ENCODE results near the gene SHROOM3. TPM values are rescaled to one million over a fixed set of nuclear protein-coding genes. Genes with fewer than 3 reads are reported as not detected.

Gene SHROOM3
- total RNA-seq, 1 donor from 2014 or later: 15.2 TPM

DNA sequence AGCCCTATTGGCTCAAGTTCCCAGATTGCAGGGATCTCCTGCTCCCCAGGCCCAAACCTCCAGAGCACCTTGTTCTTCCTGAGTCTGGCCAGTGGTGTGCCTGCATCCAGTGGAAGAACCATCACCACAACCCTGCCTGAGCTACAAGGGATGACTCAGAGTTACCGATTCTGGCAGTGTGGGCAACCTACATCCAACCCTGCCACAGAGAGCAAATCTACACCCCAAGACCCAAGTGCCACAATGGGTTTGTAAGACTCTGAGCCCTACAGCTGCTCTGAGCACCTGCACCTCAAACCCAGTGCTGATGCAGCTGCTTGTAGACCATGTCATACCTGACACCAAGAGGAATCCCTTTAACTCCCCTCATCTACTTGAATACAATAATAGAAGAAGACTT, 352.9 kb downstream of the SHROOM3 start:
- intact Hi-C loops (cut with DNase I): no loop called here
- ATAC-seq (no peak), DNase-seq (ENCODE audit: missing footprints) (no peak)

DNA sequence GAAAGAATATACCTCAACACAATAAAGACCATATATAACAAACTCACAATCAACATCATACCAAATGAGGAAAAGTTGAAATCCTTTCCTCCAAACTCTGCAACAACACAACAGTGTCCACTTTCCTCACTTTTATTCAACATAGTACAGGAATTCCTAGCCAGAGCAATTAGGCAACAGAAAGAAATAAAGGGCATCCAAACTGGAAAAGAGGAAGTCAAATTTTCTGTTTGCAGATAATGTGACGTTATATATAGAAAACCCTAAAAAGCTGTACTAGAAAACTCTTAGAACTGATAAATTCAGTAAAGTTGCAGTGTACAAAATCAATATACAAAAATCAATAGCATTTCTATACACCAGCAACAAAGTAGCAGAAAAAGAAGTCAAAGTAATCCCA, 355.3 kb downstream of the SHROOM3 start:
- DNase-seq (ENCODE audit: missing footprints): no peak
- no peak for ATAC-seq
- intact Hi-C loops (cut with DNase I): no loop called here

DNA sequence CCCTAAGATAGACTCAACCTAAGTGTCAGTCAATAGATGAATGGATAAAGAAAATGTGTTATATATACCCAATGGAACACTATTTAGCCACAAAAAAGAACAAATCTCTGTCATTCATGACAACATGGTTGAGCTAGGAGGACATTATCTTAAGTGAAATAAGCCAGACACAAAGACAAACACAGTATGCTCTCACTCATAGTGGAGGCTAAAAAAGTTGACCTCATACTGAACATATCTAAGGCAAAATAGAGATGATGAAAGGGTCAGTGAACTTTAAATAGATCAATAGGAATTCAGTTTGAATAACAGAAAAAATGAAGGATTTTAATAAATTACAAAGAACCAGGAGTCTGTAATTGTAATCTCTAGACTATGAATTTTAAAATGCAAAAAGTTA, 356.4 kb downstream of the SHROOM3 start:
- DNase-seq (ENCODE audit: missing footprints) (no peak), ATAC-seq (no peak)
- intact Hi-C loops (cut with DNase I): no loop called here

DNA sequence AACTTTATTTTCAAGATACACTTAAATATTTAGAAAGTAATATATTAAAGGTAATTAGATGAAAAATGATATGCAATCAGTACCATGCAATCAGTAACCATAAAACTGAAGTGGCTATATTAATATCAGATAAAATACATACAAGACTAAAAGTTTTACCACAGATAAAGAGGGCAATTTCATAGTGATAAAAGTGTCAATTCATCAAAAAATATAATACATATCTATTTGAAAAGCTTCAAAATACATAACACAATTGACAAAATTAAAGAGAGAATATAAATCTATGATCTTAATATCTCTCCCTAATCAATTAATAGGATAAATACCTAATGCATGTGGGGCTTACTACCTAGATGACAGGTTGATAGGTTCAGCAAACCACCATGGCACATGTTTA, 357.4 kb downstream of the SHROOM3 start:
- ATAC-seq: no peak
- intact Hi-C loops (cut with DNase I): no loop called here
- no peak for DNase-seq (ENCODE audit: missing footprints)

DNA sequence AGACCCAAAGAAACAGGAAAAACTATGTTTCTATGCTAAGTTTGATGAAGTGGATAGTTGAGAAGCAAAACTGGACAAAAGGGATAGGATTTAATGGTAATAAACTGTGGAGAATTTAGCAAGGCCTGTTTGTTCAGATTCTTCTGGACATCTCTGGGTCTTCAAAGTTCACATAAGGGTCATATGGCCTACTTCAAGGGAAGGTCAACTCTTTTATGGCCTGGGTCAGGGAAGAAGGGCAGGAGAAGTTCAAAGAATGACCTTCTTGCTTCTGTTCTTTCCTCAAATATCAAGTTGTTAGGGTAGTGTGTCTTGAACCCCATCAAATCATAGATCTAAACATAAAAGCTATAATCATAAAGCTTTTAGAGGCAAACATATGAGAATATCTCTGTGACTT, 360.2 kb downstream of the SHROOM3 start:
- DNase-seq (ENCODE audit: missing footprints): no peak
- intact Hi-C loops (cut with DNase I): no loop called here
- no peak for ATAC-seq

DNA sequence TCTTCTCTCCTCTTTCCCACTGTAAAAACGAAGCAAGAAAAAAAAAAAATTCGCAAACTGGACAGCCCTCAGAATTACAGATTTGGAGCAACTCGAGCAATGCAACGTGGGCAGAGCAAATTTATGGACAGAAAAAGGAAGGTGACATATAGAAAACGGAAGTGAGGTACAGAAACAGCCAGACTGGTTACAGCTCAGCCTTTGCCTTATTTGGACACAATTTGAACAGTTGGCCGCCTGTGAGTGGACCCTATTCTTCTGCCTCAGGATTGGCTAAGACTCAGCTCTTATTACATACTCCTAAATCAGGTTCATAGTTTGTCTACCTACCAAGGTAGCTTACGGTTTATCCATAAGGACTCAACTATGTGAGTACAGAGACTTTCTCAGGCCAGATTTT, 364.1 kb downstream of the SHROOM3 start:
- intact Hi-C loops (cut with DNase I): no loop called here
- no peak for ATAC-seq

DNA sequence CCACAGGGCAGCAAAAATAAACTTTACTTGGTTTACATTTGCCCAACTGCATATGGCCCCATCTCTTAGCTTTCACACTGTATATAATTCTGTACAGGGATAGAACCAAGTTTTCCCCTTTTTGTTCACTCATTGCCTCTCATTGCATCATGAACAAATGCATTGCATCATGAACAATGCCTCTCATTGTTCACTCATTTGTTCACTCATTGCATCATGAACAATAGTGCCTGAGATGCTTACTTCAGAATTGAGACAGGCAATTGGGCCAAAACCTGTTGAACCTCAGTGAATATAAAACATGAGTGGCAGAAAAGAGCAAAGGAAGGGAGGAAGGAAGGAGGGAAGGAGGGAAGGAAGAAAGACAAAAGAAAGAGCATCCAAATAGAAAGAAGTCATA, 364.7 kb downstream of the SHROOM3 start:
- intact Hi-C loops (cut with DNase I): no loop called here
- ATAC-seq (no peak), DNase-seq (ENCODE audit: missing footprints) (no peak)

More for the DNA sequence above, 364.1 kb downstream of the SHROOM3 start:
- DNase-seq (ENCODE audit: missing footprints): no peak

DNA sequence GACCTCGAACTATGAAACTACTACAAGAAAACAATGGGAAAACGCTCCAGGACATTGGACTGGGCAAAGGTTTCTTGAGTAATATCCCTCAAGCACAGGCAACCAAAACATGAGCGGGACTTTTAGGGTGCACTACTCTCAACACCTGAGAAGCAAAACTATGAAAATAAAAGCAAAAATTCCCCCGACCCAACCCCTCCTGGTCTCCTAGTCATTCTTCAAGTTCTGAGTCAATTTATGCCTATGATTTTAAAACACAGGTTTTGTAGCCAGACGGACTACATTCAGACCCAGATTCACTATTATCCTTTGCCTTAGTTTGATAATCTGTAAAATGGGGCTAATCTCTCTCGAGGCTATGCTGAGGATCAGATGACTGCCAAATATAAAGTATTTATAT, 365.9 kb downstream of the SHROOM3 start:
- DNase-seq (ENCODE audit: missing footprints): no peak
- ATAC-seq: no peak
- intact Hi-C loops (cut with DNase I): no loop called here

DNA sequence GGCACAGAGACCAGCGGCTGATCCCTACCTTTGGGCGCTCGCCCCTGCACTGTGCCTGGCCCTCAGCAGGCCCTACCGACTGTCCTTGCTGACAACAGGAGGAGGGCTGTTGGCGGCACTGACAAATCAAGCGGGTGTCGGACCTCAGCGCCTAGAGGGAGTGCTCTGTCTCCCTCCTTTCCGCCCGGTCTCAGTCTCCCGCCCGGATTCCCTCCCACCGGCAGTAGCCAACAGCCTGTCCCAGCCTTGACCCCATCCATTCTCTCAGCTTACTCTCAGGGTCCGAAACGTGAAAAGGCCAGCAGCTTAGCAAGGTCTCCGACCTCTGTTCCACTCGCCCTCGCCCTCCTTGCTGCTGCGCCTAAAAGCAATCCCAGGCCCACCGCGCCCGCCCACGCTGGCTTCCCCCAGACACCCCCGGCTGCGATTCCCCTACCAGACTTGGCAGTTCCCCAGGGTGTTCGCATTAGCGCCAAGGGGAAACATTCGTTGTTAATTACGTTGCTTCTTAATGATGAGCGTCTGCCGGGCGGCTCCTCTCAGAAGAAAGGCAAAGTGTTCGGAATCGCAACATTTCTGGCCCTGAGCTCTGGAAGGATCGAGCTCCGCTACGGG, 366.7 kb downstream of the SHROOM3 start:
- ATAC-seq: peak; percentile 78
- intact Hi-C loops (cut with DNase I): no loop called here
- peak; percentile 70 for DNase-seq (ENCODE audit: missing footprints)

DNA sequence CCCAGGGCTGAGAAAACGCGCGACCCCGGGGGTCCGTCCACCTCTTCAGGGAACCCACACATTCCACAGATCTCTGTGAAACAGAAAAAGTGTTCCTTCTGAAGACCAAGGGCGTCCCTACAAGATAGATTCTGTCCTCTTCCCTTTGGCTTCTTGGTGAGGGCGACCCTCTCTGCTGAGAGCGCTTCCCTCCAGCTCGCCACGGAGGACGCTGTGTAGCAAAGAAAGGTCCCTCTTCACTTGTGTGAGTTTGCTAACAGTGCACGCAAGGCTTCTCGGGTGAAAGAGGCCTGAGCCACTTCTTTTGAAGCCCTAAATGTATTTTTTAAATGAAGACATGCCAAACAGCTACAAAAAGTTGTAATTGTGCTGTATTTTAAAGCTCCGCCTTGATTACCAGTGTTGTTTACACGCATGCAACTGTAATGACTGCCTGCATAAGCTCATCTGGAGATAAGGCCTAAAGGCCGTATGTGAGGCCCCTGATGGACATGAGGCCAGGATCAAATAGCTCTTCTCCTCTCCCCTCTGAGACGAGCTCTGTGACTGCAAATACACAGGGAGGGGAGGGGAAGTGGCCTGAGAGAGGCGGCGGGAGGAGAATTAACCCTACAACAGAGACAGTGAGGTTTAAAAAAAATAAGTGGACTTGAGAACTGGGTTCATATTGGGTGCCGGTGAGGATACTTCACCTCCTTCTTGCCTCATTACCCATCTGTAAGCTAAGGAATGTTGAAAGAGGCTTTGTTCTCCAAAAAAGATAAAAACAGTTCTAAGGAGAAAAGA, 367.4 kb downstream of the SHROOM3 start:
- DNase-seq (ENCODE audit: missing footprints): no peak

DNA sequence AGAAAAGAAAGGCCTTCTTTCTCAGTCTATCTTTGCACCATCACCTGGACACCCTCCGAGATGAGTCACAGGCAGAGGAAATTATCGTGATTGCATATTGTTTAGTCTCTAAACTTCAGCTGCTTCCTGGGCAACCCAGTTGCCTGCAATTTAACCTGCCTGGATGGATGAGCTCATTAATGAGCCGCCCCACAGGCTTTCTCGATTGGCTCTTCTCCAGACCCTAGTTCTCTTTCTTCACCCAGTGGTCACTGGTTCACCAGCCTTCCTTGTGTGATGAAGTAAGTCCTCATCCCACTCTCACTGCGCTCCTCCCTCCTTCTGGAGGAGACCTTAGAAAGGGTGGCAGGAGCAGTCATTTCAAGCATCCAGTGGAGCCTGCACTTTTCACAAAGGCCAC, 368.5 kb downstream of the SHROOM3 start:
- ATAC-seq: no peak
- intact Hi-C loops (cut with DNase I): no loop called here
- no peak for DNase-seq (ENCODE audit: missing footprints)

More for the DNA sequence above, 367.4 kb downstream of the SHROOM3 start:
- ATAC-seq: peak; percentile 60
- intact Hi-C loops (cut with DNase I): no loop called here

DNA sequence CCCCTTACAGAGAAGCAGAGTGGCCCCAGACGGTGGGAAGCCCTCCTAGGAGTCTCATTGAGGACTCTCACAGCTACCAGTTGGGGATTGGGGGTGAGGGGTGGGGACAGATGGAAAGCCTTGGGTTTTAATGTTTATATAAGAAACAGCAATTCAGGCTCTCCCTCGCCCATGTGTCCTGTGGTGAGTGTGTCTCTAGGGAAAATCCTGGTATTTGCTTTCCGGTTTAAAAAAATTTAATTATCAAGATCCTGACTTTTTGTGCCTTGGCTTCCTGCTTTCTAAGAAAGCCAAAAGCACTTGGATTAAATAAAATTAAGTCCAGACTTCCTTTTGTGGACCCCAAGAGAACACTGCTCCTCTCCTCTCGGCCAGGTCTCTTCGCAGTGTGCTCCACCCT, 369.1 kb downstream of the SHROOM3 start:
- DNase-seq (ENCODE audit: missing footprints) (no peak), ATAC-seq (no peak)
- intact Hi-C loops (cut with DNase I): no loop called here

DNA sequence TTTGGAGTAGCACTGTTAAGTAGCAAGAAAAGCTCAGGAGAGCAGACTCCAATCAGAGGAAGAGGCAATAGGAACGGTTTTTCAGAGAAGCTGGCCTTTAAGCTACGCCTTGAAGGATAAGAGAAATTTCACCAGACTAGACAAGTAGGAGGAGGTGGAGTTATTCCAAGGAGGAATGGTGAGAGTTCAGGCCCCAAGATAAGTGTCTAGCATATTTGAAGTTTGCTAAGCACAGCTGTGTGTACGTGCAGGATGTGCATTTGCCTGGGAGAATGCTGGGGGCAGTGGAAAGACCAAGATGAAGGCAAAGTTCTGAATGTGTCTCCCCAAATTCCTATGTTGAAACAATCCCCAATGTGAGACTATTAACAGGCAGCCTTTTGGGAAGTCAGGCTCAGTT, 371.3 kb downstream of the SHROOM3 start:
- ATAC-seq (no peak), DNase-seq (ENCODE audit: missing footprints) (no peak)
- intact Hi-C loops (cut with DNase I): no loop called here

DNA sequence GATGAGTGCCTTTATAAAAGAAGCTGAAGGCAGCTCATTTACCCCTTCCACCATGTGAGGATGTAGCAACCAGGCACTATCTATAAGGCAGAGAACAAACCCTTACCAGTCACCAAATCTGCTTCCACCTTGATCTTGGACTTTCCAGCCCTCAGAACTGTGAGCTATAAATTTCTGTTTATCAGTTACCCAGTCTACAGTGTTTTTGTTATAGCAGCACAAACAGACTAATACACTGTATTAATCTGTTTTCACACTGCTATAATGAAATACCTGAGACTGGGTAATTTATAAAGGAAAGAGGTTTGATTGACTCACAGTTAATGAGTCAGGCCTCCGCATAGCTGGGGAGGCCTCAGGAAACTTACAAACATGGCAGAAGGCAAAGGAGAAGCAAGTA, 371.7 kb downstream of the SHROOM3 start:
- no peak for ATAC-seq
- intact Hi-C loops (cut with DNase I): no loop called here

DNA sequence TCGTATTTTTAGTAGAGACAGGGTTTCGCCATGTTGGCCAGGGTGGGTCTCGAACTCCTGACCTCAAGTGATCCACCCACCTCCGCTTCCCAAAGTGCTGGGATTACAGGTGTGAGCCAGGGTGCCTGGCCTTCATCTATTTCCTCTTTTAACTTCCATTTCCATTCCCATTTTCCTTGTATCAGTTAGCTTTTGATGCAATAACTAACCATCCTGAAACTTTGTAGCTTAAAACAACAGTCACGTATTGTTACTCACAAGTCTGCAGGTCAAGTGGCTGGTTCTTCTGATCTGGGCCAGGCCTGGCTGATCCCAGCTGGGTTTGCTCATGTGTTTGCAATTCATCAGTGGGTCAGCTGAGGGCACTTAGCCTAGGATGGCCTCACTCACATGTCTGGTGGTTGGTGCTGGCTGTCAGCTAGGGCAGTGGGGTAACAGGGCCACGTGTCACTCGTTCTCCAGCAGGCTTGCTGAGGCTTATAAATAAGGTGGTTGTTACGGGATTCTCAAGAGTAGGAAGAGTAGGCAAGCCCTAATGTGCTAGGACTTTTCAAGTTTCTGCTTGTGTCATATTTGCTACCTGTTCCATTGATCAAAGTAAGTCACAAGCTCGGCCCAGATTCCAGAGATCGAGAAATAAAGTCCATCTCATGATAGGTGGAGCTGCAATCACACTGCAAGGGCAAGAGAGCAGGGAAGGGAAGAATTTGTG, 374.7 kb downstream of the SHROOM3 start:
- peak; percentile 54 for ATAC-seq
- intact Hi-C loops (cut with DNase I): loop anchor here (10.0 kb wide), 1 partner anchor 135 kb away; the partner anchor contains the start of gene SEPTIN11

More for the DNA sequence above, 371.7 kb downstream of the SHROOM3 start:
- DNase-seq (ENCODE audit: missing footprints): no peak

DNA sequence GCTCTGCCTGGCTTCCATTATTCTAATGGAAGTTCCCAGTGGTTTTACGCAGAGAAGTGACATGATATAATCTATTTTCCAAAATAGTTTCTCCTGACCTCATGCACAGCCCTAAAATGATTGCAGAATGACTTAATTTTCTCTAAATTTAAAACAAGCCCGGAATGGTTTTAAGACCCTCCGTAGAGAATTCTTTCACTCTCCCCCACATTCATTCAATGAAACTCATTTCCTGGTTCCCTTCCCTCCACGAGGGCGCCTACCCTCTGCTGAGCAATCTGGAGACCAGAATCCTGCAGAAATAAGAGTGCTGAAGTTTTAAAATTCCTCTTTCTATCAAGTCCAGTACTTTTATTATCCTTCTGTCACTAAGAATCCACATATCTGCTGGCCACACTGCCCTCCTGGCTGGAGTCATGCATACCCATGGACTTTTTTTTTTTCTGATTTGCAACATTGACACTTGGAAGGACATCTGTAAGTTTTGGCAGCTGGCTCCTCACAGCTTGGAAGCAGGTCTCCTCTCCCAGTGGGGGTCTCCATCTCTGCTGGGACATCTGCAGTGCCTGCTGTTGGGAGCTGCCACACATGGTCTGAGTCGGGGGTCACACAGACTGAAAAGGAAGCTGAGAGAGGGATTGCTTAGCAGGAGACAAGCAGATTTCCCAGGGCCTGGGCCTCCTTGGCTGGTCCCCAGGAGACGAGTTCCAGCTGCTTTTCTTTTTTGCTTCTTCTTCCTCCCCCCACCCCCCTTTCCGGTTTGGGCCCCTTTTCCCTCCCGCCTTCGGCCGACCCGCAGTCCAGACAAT, 376.8 kb downstream of the SHROOM3 start:
- DNase-seq (ENCODE audit: missing footprints): no peak
- intact Hi-C loops (cut with DNase I): loop anchor here (10.0 kb wide), 1 partner anchor 133 kb away; the partner anchor contains the start of gene SEPTIN11
- peak; percentile 75 for ATAC-seq

More for the DNA sequence above, 374.7 kb downstream of the SHROOM3 start:
- DNase-seq (ENCODE audit: missing footprints): no peak

DNA sequence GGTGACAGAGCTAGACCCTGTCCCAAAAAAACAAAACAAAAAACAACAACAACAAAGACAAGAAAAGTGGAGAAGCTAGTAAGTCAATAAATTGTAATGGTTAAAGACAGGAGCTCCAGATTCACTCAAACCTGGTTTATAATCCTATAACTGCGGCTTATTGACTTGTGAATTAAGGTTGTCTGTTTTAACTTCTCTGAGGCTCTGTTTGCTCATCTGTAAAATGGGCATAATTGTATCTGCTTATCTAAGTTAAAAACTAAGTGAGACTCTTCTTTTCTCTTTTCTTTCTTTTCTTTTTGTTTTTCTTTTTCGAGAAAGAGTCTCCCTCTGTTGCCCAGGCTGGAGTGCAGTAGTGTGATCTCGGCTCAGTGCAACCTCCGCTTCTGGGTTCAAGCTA, 378.0 kb downstream of the SHROOM3 start:
- ATAC-seq: no peak
- intact Hi-C loops (cut with DNase I): loop anchor here (10.0 kb wide), 1 partner anchor 132 kb away; the partner anchor contains the start of gene SEPTIN11
- no peak for DNase-seq (ENCODE audit: missing footprints)

DNA sequence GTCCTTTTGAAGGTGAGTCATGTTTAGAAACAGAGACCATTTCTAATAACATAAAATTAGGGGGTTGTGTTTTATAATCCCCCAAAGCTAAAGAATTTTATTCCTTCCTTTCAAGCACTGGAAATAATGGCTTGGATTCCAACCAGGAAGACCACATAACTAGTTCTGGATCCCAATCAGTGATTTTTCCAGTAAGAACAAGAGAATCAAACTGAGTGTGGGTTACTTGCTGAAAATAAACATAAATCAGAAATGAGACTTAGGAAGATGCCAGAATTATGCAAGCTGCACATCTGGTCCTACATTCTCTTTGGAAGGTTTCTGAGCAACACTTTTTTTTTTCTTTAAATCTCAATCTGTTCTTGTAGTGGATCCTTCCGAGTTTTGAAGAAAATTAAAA, 386.6 kb downstream of the SHROOM3 start:
- intact Hi-C loops (cut with DNase I): no loop called here
- no peak for DNase-seq (ENCODE audit: missing footprints)
- no peak for ATAC-seq

DNA sequence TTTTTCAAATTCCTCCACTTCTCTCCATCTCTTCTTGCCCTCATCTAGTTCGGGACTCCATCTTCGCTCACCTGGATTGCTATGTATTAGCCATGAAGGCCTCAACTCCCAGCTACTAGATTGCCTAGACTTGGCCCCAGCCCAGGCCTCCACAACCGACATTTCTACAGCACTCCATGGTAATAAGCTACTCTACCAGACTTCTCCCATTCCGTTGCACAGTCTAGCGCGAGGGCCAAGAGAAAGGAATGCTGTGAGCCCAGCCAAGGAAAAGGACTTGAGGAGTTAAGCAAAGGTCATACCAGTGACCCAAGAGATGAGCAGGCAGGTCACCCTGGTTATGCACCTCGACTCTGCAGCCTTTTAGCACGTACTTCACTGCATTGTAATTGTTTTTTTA, 387.3 kb downstream of the SHROOM3 start:
- peak; percentile 42 for ATAC-seq
- DNase-seq (ENCODE audit: missing footprints): no peak
- intact Hi-C loops (cut with DNase I): no loop called here
